PC-3 (cell line): ENCODE results near the gene FGF4. TPM values are rescaled to one million over a fixed set of nuclear protein-coding genes. Genes with fewer than 3 reads are reported as not detected.
A peak's percentile ranks its signal among the peaks of the same experiment; 100 is the strongest.

Experiments
- ATAC-seq: fragments of 200-7000 bp; cut with Tn5 transposase; 2 replicates; pipeline ENCODE4 v1.9.1; 2020; ENCODE audit warnings: mild to moderate bottlenecking, moderate library complexity
- BruUV-seq: library from RNA; stranded (reverse); fragments of 400-500 nt; replicated peaks from 2 replicates; lab custom pipeline; 2021; lab: Mats Ljungman, UMichigan
- CTCF ChIA-PET: fragments of 300-600 bp; sonication (Branson Sonifier 250); formaldehyde crosslinking; loops from one replicate; lab custom pipeline; 2022; ENCODE audit warnings: antibody characterized with exemption; lab: Charles Lee
- POLR2A ChIA-PET: fragments of 300-600 bp; sonication (Branson Sonifier 250); formaldehyde crosslinking; loops from one replicate; lab custom pipeline; 2022; ENCODE audit warnings: antibody characterized with exemption; ENCODE audit not compliant: unreplicated experiment; lab: Charles Lee
- DNase-seq: peaks from one replicate; pipeline ENCODE4 v3.0.0-alpha.2; 2015
- H2AFZ ChIP-seq: fragments of 300-600 bp; sonication (generic); 2 replicates; pipeline ENCODE4 v1.6.0; 2016; ENCODE audit warnings: antibody characterized with exemption, low read length
- H3F3A ChIP-seq: fragments of 300-600 bp; sonication (generic); one replicate; pipeline ENCODE4 v1.6.0; 2017; ENCODE audit warnings: antibody characterized with exemption, low read length, control low read depth, mild to moderate bottlenecking; ENCODE audit not compliant: unreplicated experiment
- H3K27ac ChIP-seq: fragments of 300-600 bp; sonication (generic); 2 replicates; pipeline ENCODE4 v1.5.1; 2016; ENCODE audit warnings: mild to moderate bottlenecking, low read length
- H3K27me3 ChIP-seq: fragments of 300-600 bp; sonication (generic); 2 replicates; pipeline ENCODE4 v1.6.1; 2016; ENCODE audit warnings: low read length, mixed read lengths
- H3K36me3 ChIP-seq: fragments of 300-600 bp; sonication (generic); 2 replicates; pipeline ENCODE4 v1.6.1; 2016; ENCODE audit warnings: low read depth, mixed run types, low read length, mixed read lengths
- H3K4me1 ChIP-seq: fragments of 300-600 bp; sonication (generic); 2 replicates; pipeline ENCODE4 v1.5.1; 2016; ENCODE audit warnings: low read length; ENCODE audit not compliant: insufficient read depth
- H3K4me2 ChIP-seq: fragments of 300-600 bp; sonication (generic); 2 replicates; pipeline ENCODE4 v1.6.0; 2016; ENCODE audit warnings: low read length
- H3K4me3 ChIP-seq: fragments of 300-600 bp; sonication (generic); 2 replicates; pipeline ENCODE4 v1.5.1; 2016; ENCODE audit warnings: mild to moderate bottlenecking, low read length, mixed read lengths
- H3K79me2 ChIP-seq: fragments of 300-600 bp; sonication (generic); 2 replicates; pipeline ENCODE4 v1.6.1; 2017; ENCODE audit warnings: low read length, mixed read lengths
- H3K9ac ChIP-seq: fragments of 300-600 bp; sonication (generic); 2 replicates; pipeline ENCODE4 v1.6.0; 2016; ENCODE audit warnings: mild to moderate bottlenecking, low read length
- H3K9me2 ChIP-seq: fragments of 300-600 bp; sonication (generic); replicated peaks from 2 replicates; pipeline ENCODE4 v1.6.1; 2016; ENCODE audit warnings: mixed run types, low read length, mixed read lengths
- H3K9me3 ChIP-seq: fragments of 300-600 bp; sonication (generic); 2 replicates; pipeline ENCODE4 v1.6.1; 2016; ENCODE audit warnings: low read length, mixed read lengths
- H4K20me1 ChIP-seq: fragments of 300-600 bp; sonication (generic); 2 replicates; pipeline ENCODE4 v1.6.1; 2016; ENCODE audit warnings: low read length, mixed read lengths
- CTCF ChIP-seq: fragments of 300-600 bp; sonication (generic); conservative IDR thresholded peaks from 2 replicates; pipeline ENCODE4 v1.5.1; 2017; ENCODE audit warnings: antibody characterized with exemption, low read depth, mild to moderate bottlenecking, low read length
- EZH2 ChIP-seq: fragments of 300-600 bp; sonication (generic); IDR thresholded peaks from one replicate; pipeline ENCODE4 v1.6.1; 2017; ENCODE audit warnings: antibody characterized with exemption, mild to moderate bottlenecking, low read length; ENCODE audit not compliant: unreplicated experiment
- EZH2phosphoT487 ChIP-seq: fragments of 300-600 bp; sonication (generic); IDR thresholded peaks from 2 replicates; pipeline ENCODE4 v1.6.1; 2018; ENCODE audit warnings: mild to moderate bottlenecking, antibody characterized with exemption, low read length, borderline replicate concordance
- intact Hi-C: fragments of 100-400 bp; cut with micrococcal nuclease; formaldehyde crosslinking; loops from 2 replicates; pipeline ENCODE4 v1.9.0; 2023
- total RNA-seq: library from RNA; depleted of rRNA; stranded (reverse); fragments of >200 nt; gene quantifications from 2 replicates; pipeline ENCODE4 v1.2.3, GENCODE V29; 2014

FGF4 gene
- total RNA-seq, 1 experiment from 2014 or later: not detected

- H3K4me1 ChIP-seq: peaks cover 6% of the 10 kb centered on the region; the same call in 1 of the 2 replicates
- CTCF ChIA-PET: no interaction called here
- ATAC-seq: no peak
Observed at GRCh38 chr11:69797156-69797555, 22.0 kb upstream of the FGF4 start.

GRCh38 chr11:69796063-69796462 lies 20.9 kb upstream of the FGF4 start:
- Histone ChIP-seq H3K27ac (no peak overlapping the region), H2AFZ (no peak overlapping the region), H3K27me3 (no peaks in the 10 kb centered on the region), H3K9me3 (no peaks in the 10 kb centered on the region), H3K4me2 (no peak overlapping the region), H3F3A (no peaks in the 10 kb centered on the region), H3K9ac (no peak overlapping the region), H3K79me2 (no peaks in the 10 kb centered on the region), H3K4me1 (peaks cover 16% of the 10 kb centered on the region), H3K36me3 (no peaks in the 10 kb centered on the region), H3K9me2 (no peaks in the 10 kb centered on the region), H3K4me3 (no peak overlapping the region), H4K20me1 (no peaks in the 10 kb centered on the region)
- ATAC-seq (no peak), DNase-seq (no peak)
- TF ChIP-seq EZH2phosphoT487 (no peak), CTCF (no peak), EZH2 (no peak)
- BruUV-seq: no TSS peak
- POLR2A ChIA-PET: no interaction called here
- CTCF ChIA-PET: no interaction called here
- intact Hi-C loops: loop anchor here (5.0 kb wide), 1 partner anchor 109 kb away; no protein-coding TSS in a partner anchor

More at GRCh38 chr11:69797156-69797555, 22.0 kb upstream of the FGF4 start:
- H3K27ac ChIP-seq: no peak overlapping the region
- no peaks in the 10 kb centered on the region for H3K9me2 ChIP-seq
- H3K9ac ChIP-seq: no peak overlapping the region
- no peaks in the 10 kb centered on the region for H3K9me3 ChIP-seq
- no peak for DNase-seq
- H4K20me1 ChIP-seq: no peaks in the 10 kb centered on the region
- H3F3A ChIP-seq: no peaks in the 10 kb centered on the region
- no peak overlapping the region for H3K4me2 ChIP-seq
- no peak overlapping the region for H2AFZ ChIP-seq
- intact Hi-C loops: loop anchor here (5.0 kb wide), 1 partner anchor 110 kb away; no protein-coding TSS in a partner anchor
- no peaks in the 10 kb centered on the region for H3K79me2 ChIP-seq
- BruUV-seq: no TSS peak
- POLR2A ChIA-PET: no interaction called here
- H3K36me3 ChIP-seq: no peaks in the 10 kb centered on the region
- no peak overlapping the region for H3K4me3 ChIP-seq
- no peak for TF ChIP-seq EZH2phosphoT487
- TF ChIP-seq CTCF: peak; percentile 31; the same call in 1 of the 2 replicates
- no peaks in the 10 kb centered on the region for H3K27me3 ChIP-seq
